Measurements from ENCODE around the gene LMLN.
"Not testable (repeated sequence)": the region's sequence is repeated elsewhere in the genome, so short reads cannot be mapped to it uniquely, and the experiment has no call there.

LMLN gene

DNA sequence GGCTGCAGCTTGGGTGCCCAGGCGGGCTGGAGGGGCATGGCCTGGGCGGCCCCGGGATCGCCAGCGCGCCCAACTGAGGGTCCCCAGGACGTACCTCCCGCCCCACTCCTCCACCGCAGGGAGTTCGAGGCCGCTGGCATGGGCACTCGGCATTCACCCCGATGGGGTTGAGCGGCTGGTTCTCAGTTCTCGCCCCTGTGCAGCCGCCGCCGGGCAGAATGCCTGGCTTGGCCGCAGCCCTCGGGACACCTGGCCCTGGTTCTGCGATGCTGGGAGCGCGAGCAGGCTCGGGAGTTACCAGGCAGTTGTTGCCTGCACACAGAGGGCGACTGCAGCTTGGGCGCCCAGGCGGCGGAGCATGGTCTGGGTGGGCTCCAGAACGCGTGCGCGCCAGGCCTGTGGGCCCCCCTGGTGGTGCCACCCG is 121.4 kb downstream of the LMLN start:
- no peak for DNase-seq

GRCh38 chr3:198082226-198082625 is 122.2 kb downstream of the LMLN start:
- not testable (repeated sequence) for DNase-seq

- DNase-seq: no peak
These were observed 128.5 kb downstream of the LMLN start for GRCh38 chr3:198088421-198088955.

DNA sequence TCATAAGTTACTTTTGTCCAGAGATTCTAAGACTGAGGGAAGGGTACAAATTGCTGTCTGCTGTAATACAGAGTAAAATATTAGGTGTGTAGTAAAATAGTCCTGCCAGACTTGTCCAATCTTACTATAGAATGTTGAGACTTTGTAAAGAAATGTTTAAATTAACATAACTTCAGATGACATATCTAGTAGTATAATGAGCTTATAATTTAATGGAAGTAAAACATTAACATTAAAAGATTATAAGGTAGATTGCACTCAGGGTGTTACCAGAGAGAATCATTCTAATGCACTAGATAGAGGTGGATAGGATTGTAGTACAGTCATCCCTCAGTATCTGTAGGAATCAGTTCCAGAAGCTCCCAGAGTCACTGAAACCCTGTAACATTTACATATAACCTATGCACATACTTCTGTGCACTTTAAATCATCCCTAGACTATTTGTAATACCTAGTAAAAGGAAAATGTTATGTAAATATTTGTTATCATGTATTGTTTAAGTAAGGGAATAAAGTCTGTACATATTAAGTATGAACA is 130.8 kb downstream of the LMLN start:
- DNase-seq: no peak

- no peak for DNase-seq
These were observed 132.3 kb downstream of the LMLN start for GRCh38 chr3:198092276-198092675.

DNA sequence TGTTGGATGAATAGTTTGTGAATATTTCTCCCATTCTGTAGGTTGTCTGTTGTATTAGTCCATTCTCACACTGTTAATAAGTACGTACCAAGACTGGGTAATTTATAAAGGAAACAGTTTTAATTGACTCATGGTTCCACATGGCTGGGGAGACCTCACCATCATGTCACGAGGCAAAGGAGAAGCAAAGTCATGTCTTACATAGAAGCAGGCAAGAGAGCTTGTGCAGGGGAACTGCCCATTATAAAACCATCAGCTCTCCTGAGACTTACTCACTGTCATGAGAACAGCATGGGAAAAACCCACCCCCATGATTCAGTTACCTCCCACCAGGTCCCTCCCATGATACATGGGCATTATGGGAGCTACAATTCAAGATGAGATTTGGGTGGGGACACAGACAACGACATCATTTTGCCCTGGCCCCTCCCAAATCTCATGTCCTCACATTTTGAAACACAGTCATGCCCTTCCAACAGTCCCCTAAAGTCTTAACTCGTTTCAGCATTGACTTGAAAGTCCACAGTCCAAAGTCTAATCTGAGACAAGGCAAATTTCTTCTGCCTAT is 133.2 kb downstream of the LMLN start:
- DNase-seq: no peak
